GM19193 (cell line): ENCODE data around the gene SMAD1.

Source experiments
- POLR2A ChIP-seq: IDR thresholded peaks from 4 replicates; pipeline ENCODE4 v1.6.1; 2011; ENCODE audit not compliant: insufficient read depth, insufficient read length; ENCODE audit errors: extremely low read depth

SMAD1 gene

GRCh38 chr4:145502809-145503208, 21.2 kb downstream of the SMAD1 start:
- TF ChIP-seq POLR2A, result no peak

- no peak for TF ChIP-seq POLR2A
Observed at GRCh38 chr4:145503486-145504072, 21.9 kb downstream of the SMAD1 start.

- no peak for TF ChIP-seq POLR2A
Observed at GRCh38 chr4:145505995-145506394, 24.3 kb downstream of the SMAD1 start.

GRCh38 chr4:145507636-145508035, 26.0 kb downstream of the SMAD1 start:
- TF ChIP-seq POLR2A, result no peak

GRCh38 chr4:145511913-145512522, 30.4 kb downstream of the SMAD1 start:
- no peak for TF ChIP-seq POLR2A

- no peak for TF ChIP-seq POLR2A
Observed at GRCh38 chr4:145513020-145513621, 31.5 kb downstream of the SMAD1 start.

- no peak for TF ChIP-seq POLR2A
Observed at GRCh38 chr4:145520172-145520571, 38.5 kb downstream of the SMAD1 start.

GRCh38 chr4:145521282-145521681, 39.6 kb downstream of the SMAD1 start:
- TF ChIP-seq POLR2A, result no peak

- no peak for TF ChIP-seq POLR2A
Observed at GRCh38 chr4:145523117-145523516, 41.5 kb downstream of the SMAD1 start.

GRCh38 chr4:145524552-145524951, 42.9 kb downstream of the SMAD1 start:
- no peak for TF ChIP-seq POLR2A

- no peak for TF ChIP-seq POLR2A
Observed at GRCh38 chr4:145525291-145525740, 43.7 kb downstream of the SMAD1 start.

GRCh38 chr4:145527773-145528172, 46.1 kb downstream of the SMAD1 start:
- TF ChIP-seq POLR2A, result no peak

GRCh38 chr4:145528601-145529000, 46.9 kb downstream of the SMAD1 start:
- TF ChIP-seq POLR2A, result no peak

GRCh38 chr4:145530189-145530588, 48.5 kb downstream of the SMAD1 start:
- no peak for TF ChIP-seq POLR2A

- no peak for TF ChIP-seq POLR2A
Observed at GRCh38 chr4:145530662-145531061, 49.0 kb downstream of the SMAD1 start.

GRCh38 chr4:145531223-145531622, 49.6 kb downstream of the SMAD1 start:
- no peak for TF ChIP-seq POLR2A
